HEK293 (cell line): ENCODE measurements around the gene TRPM6.

Experiments used
- CTCF ChIA-PET: fragments of 350-600 bp; formaldehyde crosslinking; extraction: SDS; loops from one replicate; lab custom pipeline; 2021; ENCODE audit warnings: antibody characterized with exemption; lab: Yijun Ruan, JAX
- POLR2A ChIA-PET: fragments of 300-600 bp; formaldehyde crosslinking; extraction: SDS; loops from one replicate; lab custom pipeline; 2020; ENCODE audit warnings: antibody characterized with exemption, inconsistent platforms; lab: Yijun Ruan, JAX
- H3K27ac ChIP-seq: fragments of 200-500 bp; sonication (Bioruptor generic); 2 replicates; pipeline ENCODE4 v1.5.1; 2014; ENCODE audit warnings: low read depth, low read length, control low read depth, inconsistent platforms; ENCODE audit errors: extremely low read depth
- H3K36me3 ChIP-seq, 2 experiments: fragments of 200-500 bp in 1 of 2; sonication (Bioruptor generic) in 1 of 2; 1 replicate in 1 of 2; 2 replicates in 1 of 2; pipeline ENCODE4 v1.5.1; 2014 to 2017; ENCODE audit warnings: inconsistent platforms in 2 of 2, low read length in 2 of 2; ENCODE audit not compliant: control insufficient read depth in 2 of 2, insufficient read depth in 1 of 2
- H3K4me1 ChIP-seq: fragments of 200-500 bp; sonication (Bioruptor generic); 2 replicates; pipeline ENCODE4 v1.5.1; 2014; ENCODE audit warnings: mild to moderate bottlenecking, low read length, inconsistent platforms; ENCODE audit not compliant: control insufficient read depth, insufficient read depth
- H3K4me3 ChIP-seq: 2 replicates; pipeline ENCODE4 v1.5.1; 2011; ENCODE audit warnings: low read depth, mild to moderate bottlenecking, control low read depth, low read length, moderate library complexity
- H3K9me3 ChIP-seq: fragments of 200-500 bp; sonication (Bioruptor generic); 2 replicates; pipeline ENCODE4 v1.5.1; 2014; ENCODE audit warnings: low read depth, low read length, inconsistent platforms; ENCODE audit not compliant: control insufficient read depth, insufficient read depth
- CTCF ChIP-seq: fragments of 450-650 bp; formaldehyde crosslinking; IDR thresholded peaks from 2 replicates; pipeline ENCODE4 v1.5.1; 2016; ENCODE audit warnings: missing biosample characterization, missing genetic modification characterization
- GLI2 ChIP-seq: fragments of 450-650 bp; formaldehyde crosslinking; IDR thresholded peaks from 2 replicates; pipeline ENCODE4; 2017; ENCODE audit warnings: missing biosample characterization, missing genetic modification characterization, low read depth, borderline replicate concordance
- KLF17 ChIP-seq: fragments of 450-650 bp; formaldehyde crosslinking; IDR thresholded peaks from 2 replicates; pipeline ENCODE4 v1.5.1; 2016; ENCODE audit warnings: missing biosample characterization, missing genetic modification characterization
- PATZ1 ChIP-seq: fragments of 450-650 bp; formaldehyde crosslinking; IDR thresholded peaks from 2 replicates; pipeline ENCODE4 v1.5.1; 2016; ENCODE audit warnings: missing biosample characterization, missing genetic modification characterization
- PBX3 ChIP-seq: sonication (generic); formaldehyde crosslinking; IDR thresholded peaks from 2 replicates; pipeline ENCODE4 v1.8.1; 2022; ENCODE audit warnings: mild to moderate bottlenecking, moderate library complexity, missing genetic modification reagents
- PRDM1 ChIP-seq: fragments of 450-650 bp; formaldehyde crosslinking; IDR thresholded peaks from 2 replicates; pipeline ENCODE4; 2016; ENCODE audit warnings: missing biosample characterization, missing genetic modification characterization
- YY2 ChIP-seq: fragments of 450-650 bp; formaldehyde crosslinking; IDR thresholded peaks from 2 replicates; pipeline ENCODE4 v1.5.1; 2016; ENCODE audit warnings: missing biosample characterization, missing genetic modification characterization
- ZBTB17 ChIP-seq: fragments of 450-650 bp; formaldehyde crosslinking; IDR thresholded peaks from 2 replicates; pipeline ENCODE4 v1.5.1; 2016; ENCODE audit warnings: missing biosample characterization, missing genetic modification characterization
- ZBTB20 ChIP-seq: fragments of 450-650 bp; formaldehyde crosslinking; IDR thresholded peaks from 2 replicates; pipeline ENCODE4 v1.5.1; 2016; ENCODE audit warnings: missing biosample characterization, missing genetic modification characterization
- ZNF132 ChIP-seq: fragments of 450-650 bp; formaldehyde crosslinking; IDR thresholded peaks from 2 replicates; pipeline ENCODE4 v1.5.1; 2017; ENCODE audit warnings: missing biosample characterization, missing genetic modification characterization, borderline replicate concordance
- ZNF18 ChIP-seq: fragments of 450-650 bp; formaldehyde crosslinking; IDR thresholded peaks from 2 replicates; pipeline ENCODE4 v1.5.1; 2016; ENCODE audit warnings: missing biosample characterization, missing genetic modification characterization
- ZNF221 ChIP-seq: fragments of 450-650 bp; formaldehyde crosslinking; IDR thresholded peaks from 2 replicates; pipeline ENCODE4 v1.5.1; 2017; ENCODE audit warnings: missing biosample characterization, missing genetic modification characterization, borderline replicate concordance
- ZNF23 ChIP-seq: fragments of 450-650 bp; formaldehyde crosslinking; IDR thresholded peaks from 2 replicates; pipeline ENCODE4 v1.5.1; 2016; ENCODE audit warnings: missing biosample characterization, missing genetic modification characterization, borderline replicate concordance
- ZNF514 ChIP-seq: fragments of 450-650 bp; formaldehyde crosslinking; IDR thresholded peaks from 2 replicates; pipeline ENCODE4 v1.5.1; 2016; ENCODE audit warnings: missing biosample characterization, missing genetic modification characterization

Gene TRPM6

GRCh38 chr9:74771262-74771585, 116.5 kb downstream of the TRPM6 start:
- Histone ChIP-seq H3K9me3 (no peaks in the 10 kb centered on the region), H3K36me3 (no peaks in the 10 kb centered on the region), H3K4me1 (no peaks in the 10 kb centered on the region), H3K4me3 (no peak overlapping the region), H3K27ac (no peak overlapping the region)
- ChIA-PET CTCF (interaction anchor here (1.0 to 8.7 kb wide), 3 partner anchors 19 to 304 kb away, joined by 4 to 110 read pairs (median 4); no protein-coding TSS in a partner anchor), POLR2A (no interaction called here)
- no peak for TF ChIP-seq PBX3 (CRISPR knock-in tag)
- TF ChIP-seq ZNF514, result no peak
- TF ChIP-seq ZNF18 (tag by site-specific recombination), result no peak
- TF ChIP-seq PATZ1 (tag by site-specific recombination), result no peak
- TF ChIP-seq ZNF23 (tag by site-specific recombination), result no peak
- TF ChIP-seq GLI2, result no peak
- TF ChIP-seq YY2 (tag by site-specific recombination), result no peak

- POLR2A ChIA-PET, result no interaction called here
These were observed 117.0 kb downstream of the TRPM6 start for GRCh38 chr9:74770508-74771261.

GRCh38 chr9:74765481-74765971, 122.2 kb downstream of the TRPM6 start:
- ChIA-PET POLR2A (no interaction called here), CTCF (no interaction called here)
- Histone ChIP-seq H3K4me1 (no peaks in the 10 kb centered on the region), H3K9me3 (no peaks in the 10 kb centered on the region), H3K36me3 (no peaks in the 10 kb centered on the region), H3K27ac (no peak overlapping the region), H3K4me3 (no peak overlapping the region)
- TF ChIP-seq ZBTB20, result no peak
- no peak for TF ChIP-seq KLF17 (tag by site-specific recombination)
- no peak for TF ChIP-seq PBX3 (CRISPR knock-in tag)
- no peak for TF ChIP-seq ZBTB17 (tag by site-specific recombination)
- TF ChIP-seq ZNF221 (tag by site-specific recombination), result no peak
- no peak for TF ChIP-seq ZNF132 (tag by site-specific recombination)

More at GRCh38 chr9:74770508-74771261, 117.0 kb downstream of the TRPM6 start:
- Histone ChIP-seq H3K27ac (no peak overlapping the region), H3K9me3 (no peaks in the 10 kb centered on the region), H3K4me1 (no peaks in the 10 kb centered on the region), H3K36me3 (no peaks in the 10 kb centered on the region), H3K4me3 (no peak overlapping the region)
- TF ChIP-seq PRDM1 (no peak), CTCF (tag by site-specific recombination) (0 out of 2 replicates have a peak, but pooled peaks have one; percentile 10)
- CTCF ChIA-PET, result interaction anchor here (0.6 to 8.7 kb wide), 8 partner anchors 12 to 715 kb away, joined by 3 to 110 read pairs (median 4); no protein-coding TSS in a partner anchor
